Heart left ventricle (tissue), 16 donors: ENCODE results near the gene MDH1. TPM values are rescaled to one million over a fixed set of nuclear protein-coding genes. Genes with fewer than 3 reads are reported as not detected.
A peak's percentile ranks its signal among the peaks of the same experiment; 100 is the strongest.

ENCODE experiments used
- ATAC-seq, 4 donors: fragments of 200-7000 bp; cut with Tn5 transposase; one replicate each; pipeline ENCODE4 v1.9.1; 2020 to 2022; ENCODE audit warnings: moderate library complexity in 4 of 4, mild to moderate bottlenecking in 3 of 4, moderate number of reproducible peaks in 1 of 4
- DNase-seq, 5 donors: peaks; one replicate each; pipeline ENCODE4 v3.0.0-alpha.2; 2020
- H3K27ac ChIP-seq, 12 donors: fragments of 200-600 bp; sonication (generic) in 4 of 12; one replicate each; pipeline versions ENCODE4 v1.5.0 to v1.8.0; 2016 to 2022; ENCODE audit warnings: mild to moderate bottlenecking in 2 of 12
- H3K27me3 ChIP-seq, 9 donors: fragments of 200-600 bp; sonication (generic) in 2 of 9; one replicate each; pipeline versions ENCODE4 v1.5.1 to v1.8.0; 2016 to 2022; ENCODE audit warnings: mild to moderate bottlenecking in 3 of 9
- H3K36me3 ChIP-seq, 9 donors: fragments of 200-600 bp; sonication (generic) in 2 of 9; one replicate each; pipeline versions ENCODE4 v1.5.0 to v1.8.0; 2018 to 2022; ENCODE audit warnings: mild to moderate bottlenecking in 2 of 9
- H3K4me1 ChIP-seq, 12 donors: fragments of 200-600 bp; sonication (generic) in 4 of 12; one replicate each; pipeline versions ENCODE4 v1.5.0 to v1.8.0; 2016 to 2022; ENCODE audit warnings: mild to moderate bottlenecking in 3 of 12
- H3K4me3 ChIP-seq, 12 donors: fragments of 200-600 bp; sonication (generic) in 4 of 12; one replicate each; pipeline versions ENCODE4 v1.5.0 to v1.8.0; 2017 to 2022; ENCODE audit warnings: mild to moderate bottlenecking in 9 of 12, moderate library complexity in 4 of 12
- H3K9me3 ChIP-seq, 12 donors: fragments of 200-600 bp; sonication (generic) in 4 of 12; one replicate each; pipeline versions ENCODE4 v1.5.0 to v1.8.0; 2016 to 2022; ENCODE audit warnings: mild to moderate bottlenecking in 1 of 12
- CTCF ChIP-seq, 12 donors: fragments of 200-600 bp; sonication (generic) in 4 of 12; IDR thresholded peaks; one replicate each; pipeline versions ENCODE4 v1.5.0 to v1.8.0; 2018 to 2022; ENCODE audit warnings: antibody characterized with exemption in 12 of 12, mild to moderate bottlenecking in 5 of 12
- POLR2A ChIP-seq, 2 donors: fragments of 450-650 bp; IDR thresholded peaks; one replicate each; pipeline ENCODE4 v1.6.1; 2017; ENCODE audit warnings: antibody characterized with exemption in 2 of 2, mild to moderate bottlenecking in 2 of 2, moderate library complexity in 2 of 2
- WGBS, 4 donors: extraction: QIAGEN DNeasy Blood & Tissue Kit in 2 of 4; methylation state at CpG; one replicate each; pipeline versions ENCODE4 v1.1.5 to v1.1.7; 2013 to 2018; 5-methylcytosine and 5-hydroxymethylcytosine counted together
- intact Hi-C, 10 donors: fragments of 100-400 bp; cut with DNase I; formaldehyde crosslinking; loops; one replicate each; pipeline versions ENCODE4 v1.11.1 to v1.14.2; 2022
- polyA plus RNA-seq, 2 donors: library from polyadenylated mRNA; stranded (reverse); fragments of 200-250 nt; gene quantifications; one replicate each; pipeline ENCODE4 v1.2.3, GENCODE V29; 2013
- total RNA-seq, 9 donors: library from RNA; depleted of rRNA in 2 of 9; stranded (reverse); fragments of >200 nt in 2 of 9; fragmentation: NEBNext Ultra II Directional in 3 of 9; extraction: Animal tissue kit (Norgen Biotek cat#: 25700) in 3 of 9; gene quantifications; one replicate each; pipeline versions ENCODE4 v1.1.0 to v1.2.4, GENCODE V29; 2016 to 2023
- donor health status: ischemic (EF 13 %, LVEDD 7.1; RV severe dilation, severe dysfunction).
- donor health status: healthy with polysubstance abuse.
- donor health status: DM: no; HTN: yes; CAD: no.
- donor health status: DM: no; HTN: no; CAD: no.
- donor health status: ischemic (EF 25% LVEDD 6.9; RV normal size, moderate dysfunction).
- donor health status: ischemic (EF 25% LVEDD 5.7; RV mildly dilated, moderate dysfunction).
- donor health status: healthy.
- donor health status: DM: yes; HTN: yes; CAD: no.
- donor health status: ischemic (EF 35%, LVEDD 5.7; RV mildly dilated, moderate dysfunction).
- donor health status: nonischemic (EF 11% LVEDD 7.7; RV severe dilation, severe dysfunction).
- donor health status: DM: yes; HTN: yes; CAD: no.
- donor health status: PGD.
- donor health status: ischemic (EF 29% LVEDD 5.4; RV normal size, mild dysfunction).
- donor health status: nonischemic (EF 23%, LVEDD 6.1; RV moderate dilation, normal function).

The MDH1 gene
- total and polyA plus RNA-seq, 11 donors, result 862 to 2,242 (median 1,395) TPM

- no peak overlapping the region for H3K4me3 ChIP-seq
- H3K27ac ChIP-seq, result peak overlapping the region in 5 of 12 donors; percentile 15 to 41 (median 23)
- H3K36me3 ChIP-seq, result no peaks in the 10 kb centered on the region
- H3K9me3 ChIP-seq, result peaks cover 0 to 5% (median 0%) of the 10 kb centered on the region in 12 donors
- intact Hi-C loops, result no loop called here
- H3K4me1 ChIP-seq, result peaks cover 0 to 24% (median 13%) of the 10 kb centered on the region in 12 donors
- H3K27me3 ChIP-seq, result no peaks in the 10 kb centered on the region
- DNase-seq (no peak), ATAC-seq (peak in 1 of 4 donors; percentile 58)
- no peak for TF ChIP-seq POLR2A (IDR thresholded peaks at IDR 0.05)
- TF ChIP-seq CTCF (IDR thresholded peaks at IDR 0.05), result no peak
Measured at GRCh38 chr2:63576546-63576945, 12.2 kb upstream of the MDH1 start.

GRCh38 chr2:63578767-63579166 is 10.0 kb upstream of the MDH1 start:
- ATAC-seq, result no peak
- peaks cover 0 to 2% (median 0%) of the 10 kb centered on the region in 12 donors for H3K9me3 ChIP-seq
- H3K27ac ChIP-seq, result no peak overlapping the region
- 95 to 99% (median 97%) methylated on average over 3 of the region's 3 CpGs for WGBS, 4 donors
- TF ChIP-seq POLR2A (IDR thresholded peaks at IDR 0.05) (no peak), CTCF (IDR thresholded peaks at IDR 0.05) (no peak)
- H3K27me3 ChIP-seq, result no peaks in the 10 kb centered on the region
- intact Hi-C loops, result no loop called here
- DNase-seq, result no peak
- H3K36me3 ChIP-seq, result no peaks in the 10 kb centered on the region
- H3K4me1 ChIP-seq, result peaks cover 0 to 28% (median 13%) of the 10 kb centered on the region in 12 donors
- no peak overlapping the region for H3K4me3 ChIP-seq

- Histone ChIP-seq H3K36me3 (no peaks in the 10 kb centered on the region), H3K27ac (peak overlapping the region; percentile 36 to 91 (median 72)), H3K4me3 (peak overlapping the region in 3 of 12 donors; percentile 8 to 16 (median 14)), H3K4me1 (peaks cover 0 to 27% (median 13%) of the 10 kb centered on the region in 12 donors), H3K9me3 (no peaks in the 10 kb centered on the region), H3K27me3 (no peaks in the 10 kb centered on the region)
- ATAC-seq, result no peak
- intact Hi-C loops, result loop anchor here in 1 of 10 donors (10.0 kb wide), 1 partner anchor 264 kb away; the partner anchor contains the start of gene UGP2
- no peak for TF ChIP-seq CTCF (IDR thresholded peaks at IDR 0.05)
- TF ChIP-seq POLR2A (IDR thresholded peaks at IDR 0.05), result no peak
- WGBS, 4 donors, result 53 to 55% (median 53%) methylated on average over 4 of the region's 4 CpGs
- DNase-seq, result no peak
Measured at GRCh38 chr2:63580651-63581297, 8.0 kb upstream of the MDH1 start.

GRCh38 chr2:63581298-63581961 is 7.3 kb upstream of the MDH1 start:
- H3K4me1 ChIP-seq, result peaks cover 0 to 22% (median 14%) of the 10 kb centered on the region in 12 donors
- H3K27ac ChIP-seq, result peak overlapping the region; percentile 36 to 91 (median 72)
- 45 to 59% (median 51%) methylated on average over 5 of the region's 5 CpGs for WGBS, 4 donors
- peak; percentile 94 to 95 (median 94) for ATAC-seq
- peak overlapping the region in 3 of 12 donors; percentile 8 to 16 (median 14) for H3K4me3 ChIP-seq
- peak in 4 of 5 donors; percentile 39 to 51 (median 46) for DNase-seq
- TF ChIP-seq POLR2A (IDR thresholded peaks at IDR 0.05) (no peak), CTCF (IDR thresholded peaks at IDR 0.05) (no peak)
- intact Hi-C loops, result loop anchor here in 1 of 10 donors (10.0 kb wide), 1 partner anchor 263 kb away; the partner anchor contains the start of gene UGP2
- no peaks in the 10 kb centered on the region for H3K27me3 ChIP-seq
- no peaks in the 10 kb centered on the region for H3K36me3 ChIP-seq
- no peaks in the 10 kb centered on the region for H3K9me3 ChIP-seq
